ENCODE results near the gene FIGNL2.

FIGNL2 gene

DNA sequence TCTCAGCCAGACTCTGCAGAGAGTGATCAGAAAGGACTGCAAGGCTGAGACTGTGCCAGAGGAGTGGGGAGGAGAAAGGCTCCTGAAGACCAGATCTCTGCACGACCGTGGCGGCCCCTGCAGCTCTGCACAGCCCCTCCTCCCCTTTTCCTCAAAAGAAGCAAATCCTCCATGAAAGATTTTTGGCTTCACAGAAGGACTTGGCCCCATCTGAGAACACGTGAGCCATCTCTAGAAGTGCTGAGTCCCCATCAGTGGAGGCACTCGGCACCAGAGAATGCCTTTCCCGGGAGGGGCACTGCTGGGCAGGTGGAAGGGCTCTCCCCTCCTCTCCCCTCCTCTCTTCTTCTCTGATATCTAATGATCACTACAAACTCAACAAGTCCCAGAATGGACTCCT, 6.8 kb downstream of the FIGNL2 start:
- no peak for DNase-seq (ENCODE audit: low read depth)

GRCh38 chr12:51840966-51841365, 7.6 kb downstream of the FIGNL2 start:
- H3K4me3 ChIP-seq (ENCODE audit: control insufficient read depth, low read depth, low read length): no peak overlapping the region
- no peak for DNase-seq (ENCODE audit: low read depth)
- TF ChIP-seq, protein P1, sequence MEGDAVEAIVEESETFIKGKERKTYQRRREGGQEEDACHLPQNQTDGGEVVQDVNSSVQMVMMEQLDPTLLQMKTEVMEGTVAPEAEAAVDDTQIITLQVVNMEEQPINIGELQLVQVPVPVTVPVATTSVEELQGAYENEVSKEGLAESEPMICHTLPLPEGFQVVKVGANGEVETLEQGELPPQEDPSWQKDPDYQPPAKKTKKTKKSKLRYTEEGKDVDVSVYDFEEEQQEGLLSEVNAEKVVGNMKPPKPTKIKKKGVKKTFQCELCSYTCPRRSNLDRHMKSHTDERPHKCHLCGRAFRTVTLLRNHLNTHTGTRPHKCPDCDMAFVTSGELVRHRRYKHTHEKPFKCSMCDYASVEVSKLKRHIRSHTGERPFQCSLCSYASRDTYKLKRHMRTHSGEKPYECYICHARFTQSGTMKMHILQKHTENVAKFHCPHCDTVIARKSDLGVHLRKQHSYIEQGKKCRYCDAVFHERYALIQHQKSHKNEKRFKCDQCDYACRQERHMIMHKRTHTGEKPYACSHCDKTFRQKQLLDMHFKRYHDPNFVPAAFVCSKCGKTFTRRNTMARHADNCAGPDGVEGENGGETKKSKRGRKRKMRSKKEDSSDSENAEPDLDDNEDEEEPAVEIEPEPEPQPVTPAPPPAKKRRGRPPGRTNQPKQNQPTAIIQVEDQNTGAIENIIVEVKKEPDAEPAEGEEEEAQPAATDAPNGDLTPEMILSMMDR (conservative IDR thresholded peaks at IDR 0.05; ENCODE audit: control insufficient read depth, insufficient read depth, low read depth, low read length): no peak

More for the DNA sequence above, 6.8 kb downstream of the FIGNL2 start:
- TF ChIP-seq, protein P1 (conservative IDR thresholded peaks at IDR 0.05; ENCODE audit: control insufficient read depth, insufficient read depth, low read depth, low read length): no peak
- H3K4me3 ChIP-seq (ENCODE audit: control insufficient read depth, low read depth, low read length): no peak overlapping the region

DNA sequence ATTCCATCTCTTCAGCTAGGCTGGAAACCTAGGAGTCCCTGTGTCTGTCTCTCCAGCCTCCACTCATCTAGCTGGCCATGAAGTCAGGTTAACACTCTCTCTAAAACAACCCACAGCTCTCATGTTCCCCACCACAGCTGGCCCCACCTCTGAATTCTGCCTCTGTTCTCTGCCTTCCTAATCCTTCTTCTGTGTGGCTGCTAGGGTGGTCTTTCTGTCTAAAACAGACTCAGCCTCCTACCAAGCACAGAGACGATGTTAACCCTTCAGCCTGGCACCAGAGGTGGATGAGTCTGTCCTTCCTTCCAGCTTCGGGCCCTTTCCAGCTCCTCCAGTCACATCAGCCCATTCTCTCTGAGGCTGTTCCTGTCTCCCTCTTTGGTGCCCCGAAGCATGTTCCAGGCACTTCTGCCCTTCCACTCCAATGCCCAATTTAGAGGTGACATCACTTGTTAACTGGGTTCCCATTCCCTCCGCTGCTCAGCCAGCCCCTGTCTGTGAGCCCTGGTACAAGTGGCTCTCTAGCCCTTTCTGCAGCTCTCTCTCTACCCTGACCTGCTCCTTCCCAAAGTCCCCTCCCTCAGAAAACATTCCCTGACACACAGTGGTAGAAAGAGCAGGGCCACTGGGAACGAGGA, 9.1 kb downstream of the FIGNL2 start:
- TF ChIP-seq, protein P1 (conservative IDR thresholded peaks at IDR 0.05; ENCODE audit: control insufficient read depth, insufficient read depth, low read depth, low read length): no peak
- no peak for DNase-seq (ENCODE audit: low read depth)
- no peak overlapping the region for H3K4me3 ChIP-seq (ENCODE audit: control insufficient read depth, low read depth, low read length)

DNA sequence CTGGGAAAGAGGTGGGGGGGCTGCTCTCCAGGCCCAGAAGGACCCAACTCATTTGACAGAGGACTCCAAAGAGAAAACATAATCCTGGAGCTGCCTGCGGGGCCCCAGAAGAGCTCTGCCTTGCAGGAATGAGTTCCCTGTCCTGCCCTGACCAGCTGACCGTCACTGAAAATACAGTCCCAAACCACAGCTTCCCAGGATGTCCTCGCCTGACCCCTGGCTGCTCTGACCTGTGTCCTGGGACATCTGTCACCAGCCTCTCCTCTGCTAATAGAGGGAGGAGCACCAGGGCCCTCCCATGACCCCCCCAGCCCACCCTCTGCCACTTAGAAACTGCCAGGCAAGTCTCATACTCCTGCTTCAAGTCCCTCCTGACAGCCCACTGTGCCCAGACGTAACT, 9.8 kb downstream of the FIGNL2 start:
- no peak for DNase-seq (ENCODE audit: low read depth)
- TF ChIP-seq, protein P1 (conservative IDR thresholded peaks at IDR 0.05; ENCODE audit: control insufficient read depth, insufficient read depth, low read depth, low read length): no peak
- no peak overlapping the region for H3K4me3 ChIP-seq (ENCODE audit: control insufficient read depth, low read depth, low read length)

- no peak overlapping the region for H3K4me3 ChIP-seq (ENCODE audit: control insufficient read depth, low read depth, low read length)
- TF ChIP-seq, protein P1 (conservative IDR thresholded peaks at IDR 0.05; ENCODE audit: control insufficient read depth, insufficient read depth, low read depth, low read length): no peak
- no peak for DNase-seq (ENCODE audit: low read depth)
These were observed 10.5 kb downstream of the FIGNL2 start for GRCh38 chr12:51838036-51838435.

DNA sequence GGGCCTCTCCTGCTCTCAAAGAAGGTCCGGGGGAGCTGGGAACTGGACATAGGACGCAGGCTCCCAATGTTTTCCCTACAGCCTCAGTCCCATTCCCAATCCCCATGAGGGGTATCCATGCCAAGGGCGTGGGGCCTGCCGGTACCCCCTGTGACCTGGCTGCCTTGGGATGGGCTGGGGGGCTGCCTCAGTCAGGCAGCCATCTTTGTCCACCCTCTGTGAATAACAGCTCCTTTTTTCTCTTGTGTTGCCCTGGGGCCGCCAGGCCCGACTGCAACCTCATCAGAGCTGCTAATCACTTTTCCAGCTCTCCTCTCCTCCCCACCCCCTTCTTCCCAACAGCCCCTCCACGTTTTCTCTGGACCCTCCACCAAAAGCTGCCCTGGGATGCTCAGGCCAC, 11.2 kb downstream of the FIGNL2 start:
- no peak overlapping the region for H3K4me3 ChIP-seq (ENCODE audit: control insufficient read depth, low read depth, low read length)
- no peak for DNase-seq (ENCODE audit: low read depth)
- TF ChIP-seq, protein P1 (conservative IDR thresholded peaks at IDR 0.05; ENCODE audit: control insufficient read depth, insufficient read depth, low read depth, low read length): no peak

DNA sequence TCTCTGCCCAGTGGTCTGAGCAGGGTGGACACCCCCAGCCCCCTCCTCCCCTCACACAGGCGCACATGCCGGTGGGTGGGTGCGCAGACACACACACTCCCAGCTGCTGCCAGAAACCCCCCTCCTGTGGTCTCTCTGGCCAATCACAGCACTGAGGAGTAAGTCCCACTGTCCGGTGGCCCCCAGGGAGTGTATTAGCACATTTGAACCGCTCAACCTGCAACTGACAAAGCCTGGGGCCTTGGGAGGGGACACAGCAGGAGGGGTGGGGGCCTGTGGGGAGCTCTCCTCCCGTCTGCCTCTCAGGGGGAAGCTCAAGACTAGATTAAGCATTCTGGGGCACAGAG, 11.7 kb downstream of the FIGNL2 start:
- TF ChIP-seq, protein P1 (conservative IDR thresholded peaks at IDR 0.05; ENCODE audit: control insufficient read depth, insufficient read depth, low read depth, low read length): no peak
- H3K4me3 ChIP-seq (ENCODE audit: control insufficient read depth, low read depth, low read length): no peak overlapping the region
- DNase-seq (ENCODE audit: low read depth): no peak

Measured in fibroblast of mammary gland (primary cell).